ENCODE results near the gene TFDP1. TPM values are rescaled to one million over a fixed set of nuclear protein-coding genes. Genes with fewer than 3 reads are reported as not detected.

Gene TFDP1
- total RNA-seq, 2 experiments from 2014 or later: 17.6 to 20.0 TPM

GRCh38 chr13:113555141-113555540, 29.4 kb upstream of the TFDP1 start:
- H3K4me1 Mint-ChIP-seq (ENCODE audit: low read depth): no peaks in the 10 kb centered on the region
- Histone ChIP-seq H3K27me3 (ENCODE audit: control insufficient read depth in 1 of 2, insufficient read depth in 2 of 2, low read length in 2 of 2) (no peaks in the 10 kb centered on the region), H3K27ac (ENCODE audit: low read depth in 1 of 2, low read length in 2 of 2) (no peak overlapping the region), H3K4me3 (ENCODE audit: low read length) (no peak overlapping the region), H3K9me3 (ENCODE audit: control insufficient read depth in 1 of 2, insufficient read depth in 1 of 2, low read length in 2 of 2) (no peaks in the 10 kb centered on the region), H3K4me1 (ENCODE audit: insufficient read depth, low read length) (no peaks in the 10 kb centered on the region), H3K36me3 (ENCODE audit: insufficient read depth, low read length) (peaks cover 16% of the 10 kb centered on the region)
- H3K9me3 Mint-ChIP-seq: no peaks in the 10 kb centered on the region
- CTCF ChIA-PET: no interaction called here
- H3K4me3 Mint-ChIP-seq: no peak overlapping the region
- no peak for ATAC-seq (ENCODE audit: poor library complexity)
- TF ChIP-seq, protein P1, sequence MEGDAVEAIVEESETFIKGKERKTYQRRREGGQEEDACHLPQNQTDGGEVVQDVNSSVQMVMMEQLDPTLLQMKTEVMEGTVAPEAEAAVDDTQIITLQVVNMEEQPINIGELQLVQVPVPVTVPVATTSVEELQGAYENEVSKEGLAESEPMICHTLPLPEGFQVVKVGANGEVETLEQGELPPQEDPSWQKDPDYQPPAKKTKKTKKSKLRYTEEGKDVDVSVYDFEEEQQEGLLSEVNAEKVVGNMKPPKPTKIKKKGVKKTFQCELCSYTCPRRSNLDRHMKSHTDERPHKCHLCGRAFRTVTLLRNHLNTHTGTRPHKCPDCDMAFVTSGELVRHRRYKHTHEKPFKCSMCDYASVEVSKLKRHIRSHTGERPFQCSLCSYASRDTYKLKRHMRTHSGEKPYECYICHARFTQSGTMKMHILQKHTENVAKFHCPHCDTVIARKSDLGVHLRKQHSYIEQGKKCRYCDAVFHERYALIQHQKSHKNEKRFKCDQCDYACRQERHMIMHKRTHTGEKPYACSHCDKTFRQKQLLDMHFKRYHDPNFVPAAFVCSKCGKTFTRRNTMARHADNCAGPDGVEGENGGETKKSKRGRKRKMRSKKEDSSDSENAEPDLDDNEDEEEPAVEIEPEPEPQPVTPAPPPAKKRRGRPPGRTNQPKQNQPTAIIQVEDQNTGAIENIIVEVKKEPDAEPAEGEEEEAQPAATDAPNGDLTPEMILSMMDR (IDR thresholded peaks at IDR 0.05): no peak
- H3K36me3 Mint-ChIP-seq (ENCODE audit: low read depth): peaks cover 22% of the 10 kb centered on the region
- POLR2A ChIA-PET: no interaction called here
- intact Hi-C loops (cut with DNase I, micrococcal nuclease): no loop called here
- no peaks in the 10 kb centered on the region for H3K27me3 Mint-ChIP-seq
- H3K27ac Mint-ChIP-seq: no peak overlapping the region
- DNase-seq: no peak

GRCh38 chr13:113557013-113557412, 27.5 kb upstream of the TFDP1 start:
- Mint-ChIP-seq H3K4me3 (no peak overlapping the region), H3K4me1 (ENCODE audit: low read depth) (no peaks in the 10 kb centered on the region), H3K36me3 (ENCODE audit: low read depth) (peaks cover 6% of the 10 kb centered on the region), H3K9me3 (no peaks in the 10 kb centered on the region), H3K27ac (no peak overlapping the region), H3K27me3 (no peaks in the 10 kb centered on the region)
- intact Hi-C loops (cut with DNase I, micrococcal nuclease): no loop called here
- no peaks in the 10 kb centered on the region for H3K9me3 ChIP-seq (ENCODE audit: control insufficient read depth in 1 of 2, insufficient read depth in 1 of 2, low read length in 2 of 2)
- no peak for ATAC-seq (ENCODE audit: poor library complexity)
- no peaks in the 10 kb centered on the region for H3K4me1 ChIP-seq (ENCODE audit: insufficient read depth, low read length)
- H3K27ac ChIP-seq (ENCODE audit: low read depth in 1 of 2, low read length in 2 of 2): no peak overlapping the region
- ChIA-PET CTCF (interaction anchor here (0.7 kb wide), 1 partner anchor 336 kb away, joined by 3 read pairs; no protein-coding TSS in a partner anchor), POLR2A (no interaction called here)
- no peak overlapping the region for H3K4me3 ChIP-seq (ENCODE audit: low read length)
- no peaks in the 10 kb centered on the region for H3K27me3 ChIP-seq (ENCODE audit: control insufficient read depth in 1 of 2, insufficient read depth in 2 of 2, low read length in 2 of 2)
- H3K36me3 ChIP-seq (ENCODE audit: insufficient read depth, low read length): peaks cover 9% of the 10 kb centered on the region
- DNase-seq: no peak
- TF ChIP-seq, protein P1 (IDR thresholded peaks at IDR 0.05): no peak

DNA sequence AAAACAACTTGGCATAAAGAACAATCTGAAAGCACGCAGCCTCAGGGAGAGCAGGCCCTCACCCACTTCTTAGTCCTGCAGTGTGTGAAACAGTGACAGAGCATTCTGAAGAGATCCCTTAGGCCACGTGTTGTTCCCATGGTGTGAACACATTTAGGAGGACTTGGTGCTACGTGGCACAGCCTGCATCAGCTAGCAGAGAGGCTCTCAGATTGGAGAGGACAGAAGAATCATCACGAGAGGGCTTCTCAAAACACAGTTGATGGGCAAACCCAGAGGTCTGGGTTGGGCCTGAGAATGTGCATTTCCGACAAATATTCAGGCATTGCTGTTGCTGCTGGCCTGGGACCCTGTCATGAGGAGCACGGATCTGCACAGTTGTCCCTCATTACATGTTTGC, 26.1 kb upstream of the TFDP1 start:
- Mint-ChIP-seq H3K27me3 (no peaks in the 10 kb centered on the region), H3K9me3 (no peaks in the 10 kb centered on the region), H3K4me3 (no peak overlapping the region), H3K36me3 (ENCODE audit: low read depth) (peaks cover under 1% of the 10 kb centered on the region), H3K4me1 (ENCODE audit: low read depth) (peaks cover 6% of the 10 kb centered on the region), H3K27ac (no peak overlapping the region)
- TF ChIP-seq, protein P1 (IDR thresholded peaks at IDR 0.05): no peak
- no peak overlapping the region for H3K4me3 ChIP-seq (ENCODE audit: low read length)
- intact Hi-C loops (cut with DNase I, micrococcal nuclease): no loop called here
- no peak for ATAC-seq (ENCODE audit: poor library complexity)
- no peak for DNase-seq
- peaks cover 3% of the 10 kb centered on the region for H3K4me1 ChIP-seq (ENCODE audit: insufficient read depth, low read length)
- CTCF ChIA-PET: no interaction called here
- no peaks in the 10 kb centered on the region for H3K9me3 ChIP-seq (ENCODE audit: control insufficient read depth in 1 of 2, insufficient read depth in 1 of 2, low read length in 2 of 2)
- H3K27me3 ChIP-seq (ENCODE audit: control insufficient read depth in 1 of 2, insufficient read depth in 2 of 2, low read length in 2 of 2): no peaks in the 10 kb centered on the region
- H3K27ac ChIP-seq (ENCODE audit: low read depth in 1 of 2, low read length in 2 of 2): no peak overlapping the region
- peaks cover 3% of the 10 kb centered on the region for H3K36me3 ChIP-seq (ENCODE audit: insufficient read depth, low read length)
- POLR2A ChIA-PET: no interaction called here

Measured in CD4-positive, alpha-beta T cell (primary cell).